IMR-90 (cell line): ENCODE measurements around the gene POLR3A. TPM values are rescaled to one million over a fixed set of nuclear protein-coding genes. Genes with fewer than 3 reads are reported as not detected.

Source experiments
- ATAC-seq: fragments of 200-7000 bp; cut with Tn5 transposase; 2 replicates; pipeline ENCODE4 v1.9.1; 2020; ENCODE audit warnings: low read depth, mild to moderate bottlenecking, moderate library complexity
- BruUV-seq: library from RNA; stranded (reverse); fragments of 400-500 nt; replicated peaks from 2 replicates; lab custom pipeline; 2021; lab: Mats Ljungman, UMichigan
- CTCF ChIA-PET: fragments of 300-600 bp; formaldehyde crosslinking; extraction: SDS; loops from one replicate; lab custom pipeline; 2021; ENCODE audit warnings: antibody characterized with exemption; lab: Yijun Ruan, JAX
- POLR2A ChIA-PET: fragments of 300-600 bp; sonication (Branson Sonifier 250); formaldehyde crosslinking; loops from one replicate; lab custom pipeline; 2022; ENCODE audit warnings: antibody characterized with exemption; ENCODE audit not compliant: unreplicated experiment; lab: Charles Lee
- DNase-seq: peaks from one replicate; pipeline ENCODE4 v3.0.0; 2013
- H2AFZ ChIP-seq: replicated peaks from 2 replicates; pipeline ENCODE3; 2013; ENCODE audit warnings: low read length, mild to moderate bottlenecking; ENCODE audit not compliant: poor library complexity
- H2AK5ac ChIP-seq: 2 replicates; pipeline ENCODE4 v1.6.1; 2013; ENCODE audit warnings: low read depth, low read length, inconsistent platforms
- H2AK9ac ChIP-seq: replicated peaks from 2 replicates; pipeline ENCODE3; 2013; ENCODE audit warnings: mild to moderate bottlenecking, low read depth, low read length, moderate library complexity; ENCODE audit not compliant: poor library complexity
- H2BK120ac ChIP-seq: 2 replicates; pipeline ENCODE4 v1.6.1; 2013; ENCODE audit warnings: low read depth, low read length, inconsistent platforms
- H2BK15ac ChIP-seq: 3 replicates; pipeline ENCODE4 v1.6.1; 2013; ENCODE audit warnings: low read depth, low read length, inconsistent platforms
- H2BK20ac ChIP-seq: 2 replicates; pipeline ENCODE4 v1.6.1; 2013; ENCODE audit warnings: low read depth, mild to moderate bottlenecking, inconsistent platforms, low read length, moderate library complexity
- H2BK5ac ChIP-seq: 2 replicates; pipeline ENCODE4 v1.6.1; 2013; ENCODE audit warnings: mild to moderate bottlenecking, low read depth, low read length, inconsistent platforms; ENCODE audit not compliant: poor library complexity, severe bottlenecking
- H3K14ac ChIP-seq: replicated peaks from 2 replicates; pipeline ENCODE4 v1.6.1; 2013; ENCODE audit warnings: low read depth, low read length, inconsistent platforms
- H3K18ac ChIP-seq: 2 replicates; pipeline ENCODE4 v1.6.1; 2013; ENCODE audit warnings: low read depth, low read length, control low read depth
- H3K23ac ChIP-seq: 2 replicates; pipeline ENCODE4 v1.6.1; 2013; ENCODE audit warnings: low read depth, low read length, inconsistent platforms
- H3K27ac ChIP-seq: 2 replicates; pipeline ENCODE4 v1.5.1; 2013; ENCODE audit warnings: mild to moderate bottlenecking, control low read depth, low read length; ENCODE audit not compliant: insufficient read depth
- H3K27me3 ChIP-seq: 2 replicates; pipeline ENCODE4 v1.6.1; 2013; ENCODE audit warnings: low read length; ENCODE audit not compliant: control insufficient read depth, insufficient read depth
- H3K36me3 ChIP-seq: 2 replicates; pipeline ENCODE4 v1.6.1; 2013; ENCODE audit warnings: low read length, mixed read lengths; ENCODE audit not compliant: control insufficient read depth, insufficient read depth
- H3K4ac ChIP-seq: 2 replicates; pipeline ENCODE4 v1.6.1; 2013; ENCODE audit warnings: low read depth, low read length, inconsistent platforms
- H3K4me1 ChIP-seq: 2 replicates; pipeline ENCODE4 v1.6.1; 2013; ENCODE audit warnings: low read length, mixed read lengths; ENCODE audit not compliant: control insufficient read depth, insufficient read depth
- H3K4me2 ChIP-seq: 2 replicates; pipeline ENCODE4 v1.6.1; 2013; ENCODE audit warnings: low read depth, mild to moderate bottlenecking, control low read depth, low read length, moderate library complexity
- H3K4me3 ChIP-seq: 2 replicates; pipeline ENCODE4 v1.5.1; 2013; ENCODE audit warnings: low read depth, mild to moderate bottlenecking, control low read depth, low read length, moderate library complexity; ENCODE audit not compliant: insufficient read depth
- H3K56ac ChIP-seq: 2 replicates; pipeline ENCODE4 v1.6.1; 2013; ENCODE audit warnings: low read length, inconsistent platforms; ENCODE audit not compliant: insufficient read depth; ENCODE audit errors: extremely low read depth
- H3K79me1 ChIP-seq, 2 experiments: 2 replicates each; pipeline ENCODE4 v1.6.1; 2013; ENCODE audit warnings: low read length in 2 of 2, inconsistent platforms in 1 of 2, low read depth in 1 of 2
- H3K9ac ChIP-seq: 2 replicates; pipeline ENCODE4 v1.6.1; 2013; ENCODE audit warnings: low read depth, low read length, control low read depth
- H3K9me1 ChIP-seq: 2 replicates; pipeline ENCODE4 v1.6.1; 2013; ENCODE audit warnings: low read length, inconsistent platforms; ENCODE audit not compliant: insufficient read depth
- H3K9me3 ChIP-seq: 2 replicates; pipeline ENCODE4 v1.6.1; 2013; ENCODE audit warnings: low read length; ENCODE audit not compliant: control insufficient read depth, insufficient read depth
- H4K20me1 ChIP-seq: 2 replicates; pipeline ENCODE4 v1.6.1; 2013; ENCODE audit warnings: low read length, inconsistent platforms; ENCODE audit not compliant: insufficient read depth
- H4K5ac ChIP-seq: 2 replicates; pipeline ENCODE4 v1.6.1; 2013; ENCODE audit warnings: mild to moderate bottlenecking, low read depth, low read length, control low read depth
- H4K8ac ChIP-seq, 2 experiments: 2 replicates each; pipeline ENCODE4 v1.6.1; 2013; ENCODE audit warnings: low read depth in 2 of 2, low read length in 2 of 2, control low read depth in 1 of 2, inconsistent platforms in 1 of 2
- H4K91ac ChIP-seq: 2 replicates; pipeline ENCODE4 v1.6.1; 2013; ENCODE audit warnings: low read depth, low read length, inconsistent platforms; ENCODE audit not compliant: insufficient read depth
- BHLHE40 ChIP-seq: fragments of 150-350 bp; IDR thresholded peaks from 2 replicates; pipeline ENCODE4 v1.6.1; 2016; ENCODE audit warnings: mild to moderate bottlenecking, low read depth, low read length
- CTCF ChIP-seq: conservative IDR thresholded peaks from 2 replicates; pipeline ENCODE4 v1.5.1; 2012; ENCODE audit warnings: mild to moderate bottlenecking, low read depth, low read length, improper control_type of control experiment
- ELK1 ChIP-seq: fragments of 150-350 bp; IDR thresholded peaks from 2 replicates; pipeline ENCODE4 v1.6.1; 2016; ENCODE audit warnings: low read depth, mild to moderate bottlenecking, low read length, moderate library complexity, borderline replicate concordance
- FOS ChIP-seq: fragments of 150-350 bp; IDR thresholded peaks from 2 replicates; pipeline ENCODE4 v1.6.1; 2016; ENCODE audit warnings: low read depth, low read length
- MAFK ChIP-seq: IDR thresholded peaks from 2 replicates; pipeline ENCODE4 v1.6.1; 2012; ENCODE audit warnings: low read depth, low read length, improper control_type of control experiment
- MAZ ChIP-seq: IDR thresholded peaks from 2 replicates; pipeline ENCODE4 v1.6.1; 2012; ENCODE audit warnings: low read depth, mild to moderate bottlenecking, low read length, improper control_type of control experiment, moderate library complexity, borderline replicate concordance
- NFE2L2 ChIP-seq: fragments of 150-350 bp; IDR thresholded peaks from 2 replicates; pipeline ENCODE4 v1.6.1; 2016; ENCODE audit warnings: low read depth, mild to moderate bottlenecking, low read length
- POLR2A ChIP-seq: IDR thresholded peaks from 2 replicates; pipeline ENCODE4 v1.6.1; 2012; ENCODE audit warnings: mild to moderate bottlenecking, low read depth, low read length
- RCOR1 ChIP-seq: IDR thresholded peaks from 2 replicates; pipeline ENCODE4 v1.6.1; 2012; ENCODE audit warnings: mild to moderate bottlenecking, low read length, improper control_type of control experiment; ENCODE audit not compliant: insufficient replicate concordance
- RFX5 ChIP-seq: IDR thresholded peaks from 2 replicates; pipeline ENCODE4 v1.8.0; 2012; ENCODE audit warnings: low read depth, mild to moderate bottlenecking, low read length, moderate library complexity
- SMC3 ChIP-seq: fragments of 150-350 bp; IDR thresholded peaks from 2 replicates; pipeline ENCODE4 v1.6.1; 2016; ENCODE audit warnings: low read depth, mild to moderate bottlenecking, antibody characterized with exemption, low read length, moderate library complexity
- USF2 ChIP-seq: fragments of 150-350 bp; IDR thresholded peaks from 2 replicates; pipeline ENCODE4 v1.6.1; 2017; ENCODE audit warnings: mild to moderate bottlenecking, antibody characterized with exemption, low read length, low read depth
- WGBS, 2 experiments: methylation state at CpG; one replicate each; pipeline versions ENCODE4 v1.1.5 to v1.1.7; 2013; ENCODE audit warnings: missing lambda C conversion rate in 2 of 2; ENCODE audit not compliant: insufficient read length in 1 of 2; ENCODE audit errors: extremely low coverage in 2 of 2; 5-methylcytosine and 5-hydroxymethylcytosine counted together
- dilution Hi-C: fragments of 300-500 bp; cut with HindIII; formaldehyde crosslinking; loops from one replicate; pipeline ENCODE4 v1.14.3; 2018; ENCODE audit warnings: low sequenced_read_pairs; ENCODE audit not compliant: unreplicated experiment
- in situ Hi-C: fragments of 300-500 bp; cut with MboI; formaldehyde crosslinking; loops from 3 replicates; pipeline ENCODE4 v1.14.3; 2019; ENCODE audit warnings: low sequenced_read_pairs, inconsistent platforms, mixed read lengths
- intact Hi-C: fragments of 100-400 bp; cut with micrococcal nuclease; formaldehyde crosslinking; loops from 2 replicates; pipeline ENCODE4 v1.10.0; 2022
- polyA plus RNA-seq, 3 experiments: library from polyadenylated mRNA; depleted of rRNA; stranded (reverse); fragments of >200 nt; gene quantifications; 2 replicates each; pipeline ENCODE4 v1.2.3, GENCODE V29; 2012; ENCODE audit warnings: low replicate concordance in 1 of 3
- total RNA-seq: library from RNA; depleted of rRNA; stranded (reverse); fragments of >200 nt; gene quantifications from 2 replicates; pipeline ENCODE4 v1.2.3, GENCODE V29; 2012

Gene POLR3A
- total and polyA plus RNA-seq, 2 of the 4 experiments (the other 2 are of a cell fraction) = 11.9 to 24.4 TPM

GRCh38 chr10:77940627-77941026 lies 88.7 kb downstream of the POLR3A start:
- Histone ChIP-seq H2AK9ac (no peak overlapping the region), H3K4me3 (no peak overlapping the region), H3K27ac (no peak overlapping the region), H2BK120ac (peak overlapping the region; percentile 29; the same call in 1 of the 2 replicates), H3K18ac (no peak overlapping the region), H3K56ac (no peak overlapping the region), H4K20me1 (peaks cover 2% of the 10 kb centered on the region; the same call in 1 of the 2 replicates), H2BK20ac (no peak overlapping the region), H3K23ac (no peak overlapping the region), H3K4me2 (no peak overlapping the region), H2AFZ (peak overlapping the region; percentile 34), H3K9ac (no peak overlapping the region), H3K36me3 (no peaks in the 10 kb centered on the region), H4K8ac (no peak overlapping the region), H2BK15ac (peak overlapping the region; percentile 3; the same call in 1 of the 3 replicates), H4K5ac (no peak overlapping the region), H3K9me3 (no peaks in the 10 kb centered on the region), H3K27me3 (no peaks in the 10 kb centered on the region), H3K9me1 (peaks cover 5% of the 10 kb centered on the region), H3K14ac (peak overlapping the region; percentile 20; the same call in 1 of the 2 replicates), H3K79me1 (no peaks in the 10 kb centered on the region), H4K91ac (no peak overlapping the region), H2AK5ac (no peak overlapping the region), H2BK5ac (no peak overlapping the region), H3K4ac (peak overlapping the region; percentile 52; the same call in 1 of the 2 replicates), H3K4me1 (peaks cover 14% of the 10 kb centered on the region)
- ATAC-seq (no peak), DNase-seq (no peak)
- TF ChIP-seq ELK1 (no peak), RCOR1 (no peak), MAZ (no peak), MAFK (no peak), CTCF (no peak), BHLHE40 (no peak), RFX5 (no peak), USF2 (no peak), FOS (no peak), POLR2A (no peak), SMC3 (no peak), NFE2L2 (no peak)
- 67% methylated on average over 1 of the region's 3 CpGs; no CpG with 5 or more reads in 1 of the 2 experiments for WGBS, 2 experiments
- dilution Hi-C loops = no loop called here
- intact Hi-C loops = no loop called here
- in situ Hi-C loops = no loop called here
- ChIA-PET POLR2A (no interaction called here), CTCF (interaction anchor here (0.6 kb wide), 1 partner anchor 94 kb away, joined by 5 read pairs; no protein-coding TSS in a partner anchor)
- BruUV-seq = no TSS peak
